ENCODE results near the gene MST1R. TPM values are rescaled to one million over a fixed set of nuclear protein-coding genes. Genes with fewer than 3 reads are reported as not detected.

Gene MST1R
- total RNA-seq: 0.14 and 0.30 TPM in 2 replicates

GRCh38 chr3:49903451-49904424 lies at the start of gene MST1R:
Gene MST1R, minus strand, starts transcription at chr3:49903873. Its CDS starts 264 bp downstream, at chr3:49903609.

DNA sequence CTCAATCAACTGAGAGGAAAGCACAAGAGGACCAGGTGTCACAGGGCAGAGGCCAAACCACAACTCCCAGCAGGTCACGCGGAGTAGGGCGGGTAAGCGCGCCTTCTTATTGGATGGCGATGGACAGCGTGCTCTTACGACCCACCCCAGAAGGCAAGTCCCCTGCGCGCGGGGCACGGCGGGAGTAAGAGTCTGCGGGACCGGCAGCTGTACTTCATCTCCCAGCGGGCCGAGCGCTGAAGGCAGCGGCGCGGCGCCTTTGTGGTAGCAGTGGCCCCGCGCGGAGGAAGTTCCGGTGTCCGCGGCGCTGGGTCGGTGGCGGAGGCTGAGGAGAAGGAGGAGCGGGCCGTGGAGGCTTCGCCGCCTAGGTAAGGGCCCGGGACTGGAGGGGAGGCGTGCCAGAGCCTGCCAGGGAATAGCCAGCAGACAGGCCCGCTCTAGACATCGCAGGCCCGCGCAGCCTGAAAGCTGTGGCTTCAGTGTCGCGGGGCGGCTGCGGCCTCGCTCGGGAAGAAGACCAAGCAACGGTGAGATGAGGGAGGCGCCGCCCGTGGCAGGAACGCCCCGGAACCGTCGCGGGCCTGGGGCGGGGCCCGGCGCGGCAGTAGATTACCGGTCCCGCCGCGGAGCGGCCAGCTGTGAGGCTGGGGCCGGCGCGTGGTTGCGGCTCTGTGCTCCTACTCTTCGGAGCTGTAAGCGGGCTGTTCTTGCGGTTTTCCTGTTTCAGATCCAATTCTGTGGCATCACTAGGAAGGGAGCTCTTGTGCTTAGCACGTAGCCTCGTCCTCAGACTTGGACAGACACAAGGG lies 36.4 kb upstream of the MST1R start, which contains the start of gene RBM6:
RBM6 (plus strand) TSS at position 293 of the 809 bp plus-strand sequence. CDS start 22,492 bp downstream, outside the sequence.

DNA sequence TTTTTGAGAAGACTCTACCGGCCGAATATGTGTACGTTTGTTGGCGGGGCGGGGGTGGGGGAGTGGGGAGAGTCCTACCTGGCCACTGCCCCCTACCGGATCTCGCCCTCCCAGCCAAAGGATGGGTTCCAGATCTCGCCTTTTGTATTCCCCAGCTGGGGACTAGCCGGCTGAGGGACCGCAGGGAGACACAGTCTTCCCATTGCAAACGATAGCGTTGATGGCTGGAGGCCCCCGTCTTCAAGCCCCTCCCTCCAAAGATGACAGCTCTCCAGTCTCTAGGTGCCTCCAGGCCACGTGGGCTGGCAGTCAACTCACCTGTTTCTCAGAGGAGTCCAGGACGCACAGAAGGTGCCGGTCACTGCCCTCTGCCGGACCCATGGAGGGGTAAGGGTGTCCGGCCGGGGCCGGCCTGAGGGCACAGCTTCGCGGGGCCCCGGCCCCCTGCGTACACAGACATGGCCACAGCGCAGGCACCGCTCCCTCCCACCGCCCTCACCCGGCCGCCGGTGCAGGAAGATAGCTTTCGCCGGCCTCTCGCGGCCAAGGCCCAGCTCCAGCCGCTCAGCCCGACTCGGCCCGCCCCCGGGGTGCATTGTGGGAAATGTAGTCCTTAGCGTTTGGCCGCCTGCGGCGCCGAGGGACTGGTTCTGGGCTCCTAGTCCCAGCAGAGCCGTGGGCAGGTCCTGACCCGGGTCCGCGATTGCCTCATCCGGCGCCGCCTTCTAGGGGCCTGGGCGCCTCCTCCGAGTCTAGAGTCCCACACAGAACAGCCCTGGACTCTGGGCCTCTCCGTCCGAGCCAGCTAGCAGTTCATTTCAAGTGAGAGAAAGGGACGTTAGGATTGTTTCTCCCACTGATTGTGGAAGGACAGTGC lies 25.9 kb upstream of the MST1R start, which contains the start of gene MON1A:
MON1A (minus strand) TSS at position 521 of the 877 bp plus-strand sequence. CDS start 16,465 bp downstream, outside the sequence.

DNA sequence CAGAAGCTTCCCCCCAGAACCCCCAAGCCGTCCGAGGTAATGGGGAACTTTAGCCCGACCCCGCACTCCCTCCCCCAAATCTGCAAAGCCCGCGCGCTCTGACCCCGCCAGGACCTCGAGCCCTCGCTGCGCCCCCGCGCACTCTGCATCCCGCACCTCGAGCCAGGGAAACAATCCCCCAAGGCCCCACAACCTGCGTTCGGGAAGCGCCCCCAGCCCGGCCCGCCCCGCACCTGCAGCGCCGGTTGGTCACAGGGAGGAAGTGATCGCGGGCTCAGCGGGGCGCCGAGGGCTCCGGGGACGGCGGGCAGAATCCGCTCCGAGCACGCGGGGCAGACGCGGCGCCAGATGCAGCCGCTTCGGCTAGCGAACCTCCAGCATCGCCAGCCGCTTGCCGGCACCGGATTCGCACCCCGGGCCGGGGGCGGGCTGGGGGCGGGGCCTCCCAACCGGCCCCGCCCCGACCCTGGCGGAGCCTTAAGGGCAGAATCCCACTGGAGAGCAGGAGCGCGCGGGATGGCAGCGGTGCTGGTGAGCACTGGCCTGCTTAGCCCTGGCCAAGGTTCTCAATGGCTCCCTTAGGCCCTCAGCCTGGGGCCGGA lies 34.0 kb downstream of the MST1R start, which contains the start of gene CAMKV:
CAMKV (minus strand) TSS at position 382 of the 602 bp plus-strand sequence. CDS start 7,518 bp downstream, outside the sequence.

DNA sequence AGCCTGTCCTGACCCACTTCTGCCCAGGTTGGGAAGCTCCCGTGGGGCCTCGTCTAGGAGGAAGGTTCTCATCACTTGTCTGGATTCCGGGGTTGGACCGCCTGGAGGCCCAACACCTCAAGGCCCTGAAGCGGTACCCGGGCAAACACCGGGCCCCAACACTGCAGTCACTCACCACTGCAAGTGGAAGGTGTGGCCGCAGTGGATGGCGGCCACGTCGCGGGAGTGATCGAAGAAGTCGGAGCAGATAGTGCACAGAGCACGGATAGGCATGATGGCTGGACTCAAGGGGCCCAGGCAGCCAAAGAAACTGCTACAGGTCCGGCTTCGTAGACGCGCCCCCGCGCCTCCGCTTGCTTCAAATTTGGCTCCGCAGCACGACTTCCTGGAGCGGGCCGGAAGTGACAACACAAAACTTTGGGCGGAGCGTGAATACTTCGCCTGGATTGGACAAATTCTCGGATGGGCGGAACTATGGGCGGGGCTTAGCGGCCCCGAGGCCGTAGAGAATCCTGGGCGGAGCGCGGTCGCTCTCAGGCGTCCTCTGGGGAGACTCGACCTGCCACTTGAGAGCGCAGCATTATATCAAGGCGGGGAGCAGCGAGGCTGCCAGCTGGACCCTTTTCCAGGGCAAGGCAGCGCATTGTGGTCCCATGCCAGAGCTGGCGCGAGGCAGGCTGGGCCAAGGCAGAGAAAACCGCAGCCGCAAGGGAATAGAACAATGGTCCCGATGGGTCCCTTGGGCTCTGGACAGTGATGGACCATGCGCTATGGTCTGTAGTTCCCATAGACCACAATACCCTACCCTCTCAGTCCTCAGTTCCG lies 47.3 kb downstream of the MST1R start, which contains the start of gene TRAIP:
TRAIP (minus strand) TSS at position 384 of the 825 bp plus-strand sequence; CDS start at position 273, 111 bp downstream.

Other genes starting within 250 kb of the MST1R start
- gene APEH, start 229.5 kb downstream of the MST1R start, total RNA-seq: 115 and 140 TPM in 2 replicates
- gene MST1, start 214.4 kb downstream of the MST1R start, total RNA-seq: 4.8 and 7.7 TPM in 2 replicates
- 30.9 and 33.2 TPM in 2 replicates for gene RNF123, start 214.3 kb downstream of the MST1R start, total RNA-seq
- gene AMIGO3, start 184.2 kb downstream of the MST1R start, total RNA-seq: 0.30 TPM in 1 of 2 replicates, not detected in the other
- gene GMPPB, start 179.9 kb downstream of the MST1R start, total RNA-seq: 40.6 and 42.2 TPM in 2 replicates
- 22.6 and 39.2 TPM in 2 replicates for gene IP6K1, start 117.3 kb downstream of the MST1R start, total RNA-seq
- gene CDHR4, start 104.0 kb downstream of the MST1R start, total RNA-seq: not detected in 2 replicates
- gene INKA1, start 100.6 kb downstream of the MST1R start, total RNA-seq: 3.4 and 3.9 TPM in 2 replicates
- 52.3 and 53.4 TPM in 2 replicates for gene UBA7, start 89.9 kb downstream of the MST1R start, total RNA-seq
- 1.5 and 2.4 TPM in 2 replicates for gene TRAIP, start 47.3 kb downstream of the MST1R start, total RNA-seq
- gene CAMKV, start 34.0 kb downstream of the MST1R start, total RNA-seq: not detected in 2 replicates
- 11.9 and 16.5 TPM in 2 replicates for gene MON1A, start 25.9 kb upstream of the MST1R start, total RNA-seq
- 48.7 and 65.1 TPM in 2 replicates for gene RBM6, start 36.3 kb upstream of the MST1R start, total RNA-seq
- gene RBM5, start 185.0 kb upstream of the MST1R start, total RNA-seq: 97.4 and 147 TPM in 2 replicates

All from smooth muscle cell of the umbilical artery (primary cell).